HEK293 (cell line): ENCODE data around the gene DBN1.
A peak's percentile ranks its signal among the peaks of the same experiment; 100 is the strongest.

Experiments used
- KLF9 ChIP-seq: fragments of 450-650 bp; formaldehyde crosslinking; IDR thresholded peaks from 2 replicates; pipeline ENCODE4 v1.5.1; 2016; ENCODE audit warnings: missing biosample characterization, missing genetic modification characterization, low read depth
- ZBTB17 ChIP-seq: fragments of 450-650 bp; formaldehyde crosslinking; IDR thresholded peaks from 2 replicates; pipeline ENCODE4 v1.5.1; 2016; ENCODE audit warnings: missing biosample characterization, missing genetic modification characterization
- ZBTB21 ChIP-seq: fragments of 450-650 bp; formaldehyde crosslinking; IDR thresholded peaks from 2 replicates; pipeline ENCODE4 v1.5.1; 2017; ENCODE audit warnings: missing biosample characterization, missing genetic modification characterization
- ZBTB48 ChIP-seq: fragments of 450-650 bp; formaldehyde crosslinking; IDR thresholded peaks from 2 replicates; pipeline ENCODE4 v1.5.1; 2016; ENCODE audit warnings: missing biosample characterization, missing genetic modification characterization
- ZBTB8A ChIP-seq: fragments of 450-650 bp; formaldehyde crosslinking; IDR thresholded peaks from 2 replicates; pipeline ENCODE4 v1.5.1; 2016; ENCODE audit warnings: missing biosample characterization, missing genetic modification characterization
- ZNF155 ChIP-seq: fragments of 450-650 bp; formaldehyde crosslinking; IDR thresholded peaks from 2 replicates; pipeline ENCODE4 v1.5.1; 2016; ENCODE audit warnings: missing biosample characterization, missing genetic modification characterization
- ZNF391 ChIP-seq: fragments of 450-650 bp; formaldehyde crosslinking; IDR thresholded peaks from 2 replicates; pipeline ENCODE4 v1.5.1; 2016; ENCODE audit warnings: low read depth, missing biosample characterization, missing genetic modification characterization, borderline replicate concordance
- ZNF423 ChIP-seq: fragments of 450-650 bp; formaldehyde crosslinking; IDR thresholded peaks from 2 replicates; pipeline ENCODE4 v1.5.1; 2016; ENCODE audit warnings: missing biosample characterization, missing genetic modification characterization
- ZNF600 ChIP-seq: fragments of 450-650 bp; formaldehyde crosslinking; IDR thresholded peaks from 2 replicates; pipeline ENCODE4 v1.5.1; 2016; ENCODE audit warnings: missing biosample characterization, missing genetic modification characterization
- TF ChIP-seq, protein P1 (sequence below): fragments of 450-650 bp; formaldehyde crosslinking; IDR thresholded peaks from 2 replicates; pipeline ENCODE4 v1.5.1; 2016; ENCODE audit warnings: missing biosample characterization, missing genetic modification characterization
- TF ChIP-seq, protein P2 (sequence below): fragments of 450-650 bp; formaldehyde crosslinking; conservative IDR thresholded peaks from 2 replicates; pipeline ENCODE4 v1.5.1; 2016; ENCODE audit warnings: low read depth, missing biosample characterization, missing genetic modification characterization
- TF ChIP-seq, protein P3 (sequence below): fragments of 450-650 bp; formaldehyde crosslinking; IDR thresholded peaks from 2 replicates; pipeline ENCODE4 v1.5.1; 2016; ENCODE audit warnings: missing biosample characterization, missing genetic modification characterization
- TF ChIP-seq, protein P4 (sequence below): fragments of 450-650 bp; formaldehyde crosslinking; IDR thresholded peaks from 2 replicates; pipeline ENCODE4 v1.5.1; 2016; ENCODE audit warnings: missing biosample characterization, missing genetic modification characterization
- TF ChIP-seq, protein P5 (sequence below): fragments of 450-650 bp; formaldehyde crosslinking; IDR thresholded peaks from 2 replicates; pipeline ENCODE4 v1.5.1; 2016; ENCODE audit warnings: missing biosample characterization, missing genetic modification characterization, low read depth
- TF ChIP-seq, protein P6 (sequence below): fragments of 450-650 bp; formaldehyde crosslinking; IDR thresholded peaks from 2 replicates; pipeline ENCODE4 v1.5.1; 2016; ENCODE audit warnings: missing biosample characterization, missing genetic modification characterization
- TF ChIP-seq, protein P7 (sequence below): fragments of 450-650 bp; formaldehyde crosslinking; IDR thresholded peaks from 2 replicates; pipeline ENCODE4 v1.5.1; 2016; ENCODE audit warnings: missing biosample characterization, missing genetic modification characterization
- TF ChIP-seq, protein P8 (sequence below): fragments of 450-650 bp; formaldehyde crosslinking; IDR thresholded peaks from 2 replicates; pipeline ENCODE4; 2016; ENCODE audit warnings: missing biosample characterization, missing genetic modification characterization
- TF ChIP-seq, protein P9 (sequence below): fragments of 450-650 bp; formaldehyde crosslinking; IDR thresholded peaks from 2 replicates; pipeline ENCODE4 v1.5.1; 2016; ENCODE audit warnings: missing biosample characterization, missing genetic modification characterization

Gene DBN1

DNA sequence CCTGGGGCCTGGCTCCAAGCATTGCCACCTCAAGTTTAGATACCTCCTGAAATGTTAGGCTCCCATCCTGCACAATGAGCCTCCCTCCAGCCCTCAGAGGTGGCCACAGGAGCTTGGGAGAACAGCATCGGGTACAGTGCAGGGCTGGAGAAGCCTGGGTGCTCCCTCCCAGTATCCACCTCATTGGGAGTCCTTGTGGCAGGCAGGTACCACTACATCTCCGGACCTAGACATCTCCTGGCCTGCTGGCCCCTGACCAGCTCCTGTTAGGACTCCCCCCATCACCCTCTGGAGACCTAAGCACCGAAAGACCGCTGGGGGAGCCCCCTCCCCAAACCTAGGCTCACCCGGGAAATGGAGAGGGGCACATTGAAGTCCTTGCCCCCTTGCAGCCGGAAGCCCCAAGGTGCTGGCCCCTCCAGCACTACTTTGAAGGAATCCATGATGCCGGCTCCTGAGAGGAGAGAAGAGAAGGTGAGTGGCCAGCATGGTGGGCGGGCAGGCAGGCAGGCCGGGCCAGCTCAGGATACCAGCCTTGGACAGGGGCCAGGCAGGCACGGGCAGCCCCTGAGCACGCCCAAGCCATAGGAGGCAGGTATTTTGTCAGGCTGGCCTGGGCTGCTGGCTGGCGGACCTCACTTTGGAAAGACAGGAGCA, 22.8 kb upstream of the DBN1 start (continued):
- TF ChIP-seq, protein P1, sequence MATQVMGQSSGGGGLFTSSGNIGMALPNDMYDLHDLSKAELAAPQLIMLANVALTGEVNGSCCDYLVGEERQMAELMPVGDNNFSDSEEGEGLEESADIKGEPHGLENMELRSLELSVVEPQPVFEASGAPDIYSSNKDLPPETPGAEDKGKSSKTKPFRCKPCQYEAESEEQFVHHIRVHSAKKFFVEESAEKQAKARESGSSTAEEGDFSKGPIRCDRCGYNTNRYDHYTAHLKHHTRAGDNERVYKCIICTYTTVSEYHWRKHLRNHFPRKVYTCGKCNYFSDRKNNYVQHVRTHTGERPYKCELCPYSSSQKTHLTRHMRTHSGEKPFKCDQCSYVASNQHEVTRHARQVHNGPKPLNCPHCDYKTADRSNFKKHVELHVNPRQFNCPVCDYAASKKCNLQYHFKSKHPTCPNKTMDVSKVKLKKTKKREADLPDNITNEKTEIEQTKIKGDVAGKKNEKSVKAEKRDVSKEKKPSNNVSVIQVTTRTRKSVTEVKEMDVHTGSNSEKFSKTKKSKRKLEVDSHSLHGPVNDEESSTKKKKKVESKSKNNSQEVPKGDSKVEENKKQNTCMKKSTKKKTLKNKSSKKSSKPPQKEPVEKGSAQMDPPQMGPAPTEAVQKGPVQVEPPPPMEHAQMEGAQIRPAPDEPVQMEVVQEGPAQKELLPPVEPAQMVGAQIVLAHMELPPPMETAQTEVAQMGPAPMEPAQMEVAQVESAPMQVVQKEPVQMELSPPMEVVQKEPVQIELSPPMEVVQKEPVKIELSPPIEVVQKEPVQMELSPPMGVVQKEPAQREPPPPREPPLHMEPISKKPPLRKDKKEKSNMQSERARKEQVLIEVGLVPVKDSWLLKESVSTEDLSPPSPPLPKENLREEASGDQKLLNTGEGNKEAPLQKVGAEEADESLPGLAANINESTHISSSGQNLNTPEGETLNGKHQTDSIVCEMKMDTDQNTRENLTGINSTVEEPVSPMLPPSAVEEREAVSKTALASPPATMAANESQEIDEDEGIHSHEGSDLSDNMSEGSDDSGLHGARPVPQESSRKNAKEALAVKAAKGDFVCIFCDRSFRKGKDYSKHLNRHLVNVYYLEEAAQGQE (tag by site-specific recombination), result peak; percentile 57
- TF ChIP-seq ZBTB21 (tag by site-specific recombination) (no peak), KLF9 (tag by site-specific recombination) (0 out of 2 replicates have a peak, but pooled peaks have one; percentile 10), ZBTB48 (tag by site-specific recombination) (0 out of 2 replicates have a peak, but pooled peaks have one; percentile 60), ZNF391 (tag by site-specific recombination) (0 out of 2 replicates have a peak, but pooled peaks have one; percentile 19), ZNF155 (tag by site-specific recombination) (no peak), ZNF600 (tag by site-specific recombination) (peak; percentile 3; the same call in 1 of the 2 replicates), ZBTB8A (tag by site-specific recombination) (peak; percentile 70), ZNF423 (tag by site-specific recombination) (no peak), ZBTB17 (tag by site-specific recombination) (peak; percentile 94)
- TF ChIP-seq, protein P2, sequence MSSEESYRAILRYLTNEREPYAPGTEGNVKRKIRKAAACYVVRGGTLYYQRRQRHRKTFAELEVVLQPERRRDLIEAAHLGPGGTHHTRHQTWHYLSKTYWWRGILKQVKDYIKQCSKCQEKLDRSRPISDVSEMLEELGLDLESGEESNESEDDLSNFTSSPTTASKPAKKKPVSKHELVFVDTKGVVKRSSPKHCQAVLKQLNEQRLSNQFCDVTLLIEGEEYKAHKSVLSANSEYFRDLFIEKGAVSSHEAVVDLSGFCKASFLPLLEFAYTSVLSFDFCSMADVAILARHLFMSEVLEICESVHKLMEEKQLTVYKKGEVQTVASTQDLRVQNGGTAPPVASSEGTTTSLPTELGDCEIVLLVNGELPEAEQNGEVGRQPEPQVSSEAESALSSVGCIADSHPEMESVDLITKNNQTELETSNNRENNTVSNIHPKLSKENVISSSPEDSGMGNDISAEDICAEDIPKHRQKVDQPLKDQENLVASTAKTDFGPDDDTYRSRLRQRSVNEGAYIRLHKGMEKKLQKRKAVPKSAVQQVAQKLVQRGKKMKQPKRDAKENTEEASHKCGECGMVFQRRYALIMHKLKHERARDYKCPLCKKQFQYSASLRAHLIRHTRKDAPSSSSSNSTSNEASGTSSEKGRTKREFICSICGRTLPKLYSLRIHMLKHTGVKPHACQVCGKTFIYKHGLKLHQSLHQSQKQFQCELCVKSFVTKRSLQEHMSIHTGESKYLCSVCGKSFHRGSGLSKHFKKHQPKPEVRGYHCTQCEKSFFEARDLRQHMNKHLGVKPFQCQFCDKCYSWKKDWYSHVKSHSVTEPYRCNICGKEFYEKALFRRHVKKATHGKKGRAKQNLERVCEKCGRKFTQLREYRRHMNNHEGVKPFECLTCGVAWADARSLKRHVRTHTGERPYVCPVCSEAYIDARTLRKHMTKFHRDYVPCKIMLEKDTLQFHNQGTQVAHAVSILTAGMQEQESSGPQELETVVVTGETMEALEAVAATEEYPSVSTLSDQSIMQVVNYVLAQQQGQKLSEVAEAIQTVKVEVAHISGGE (tag by site-specific recombination), result no peak
- TF ChIP-seq, protein P3, sequence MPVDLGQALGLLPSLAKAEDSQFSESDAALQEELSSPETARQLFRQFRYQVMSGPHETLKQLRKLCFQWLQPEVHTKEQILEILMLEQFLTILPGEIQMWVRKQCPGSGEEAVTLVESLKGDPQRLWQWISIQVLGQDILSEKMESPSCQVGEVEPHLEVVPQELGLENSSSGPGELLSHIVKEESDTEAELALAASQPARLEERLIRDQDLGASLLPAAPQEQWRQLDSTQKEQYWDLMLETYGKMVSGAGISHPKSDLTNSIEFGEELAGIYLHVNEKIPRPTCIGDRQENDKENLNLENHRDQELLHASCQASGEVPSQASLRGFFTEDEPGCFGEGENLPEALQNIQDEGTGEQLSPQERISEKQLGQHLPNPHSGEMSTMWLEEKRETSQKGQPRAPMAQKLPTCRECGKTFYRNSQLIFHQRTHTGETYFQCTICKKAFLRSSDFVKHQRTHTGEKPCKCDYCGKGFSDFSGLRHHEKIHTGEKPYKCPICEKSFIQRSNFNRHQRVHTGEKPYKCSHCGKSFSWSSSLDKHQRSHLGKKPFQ (tag by site-specific recombination), result no peak
- TF ChIP-seq, protein P4, sequence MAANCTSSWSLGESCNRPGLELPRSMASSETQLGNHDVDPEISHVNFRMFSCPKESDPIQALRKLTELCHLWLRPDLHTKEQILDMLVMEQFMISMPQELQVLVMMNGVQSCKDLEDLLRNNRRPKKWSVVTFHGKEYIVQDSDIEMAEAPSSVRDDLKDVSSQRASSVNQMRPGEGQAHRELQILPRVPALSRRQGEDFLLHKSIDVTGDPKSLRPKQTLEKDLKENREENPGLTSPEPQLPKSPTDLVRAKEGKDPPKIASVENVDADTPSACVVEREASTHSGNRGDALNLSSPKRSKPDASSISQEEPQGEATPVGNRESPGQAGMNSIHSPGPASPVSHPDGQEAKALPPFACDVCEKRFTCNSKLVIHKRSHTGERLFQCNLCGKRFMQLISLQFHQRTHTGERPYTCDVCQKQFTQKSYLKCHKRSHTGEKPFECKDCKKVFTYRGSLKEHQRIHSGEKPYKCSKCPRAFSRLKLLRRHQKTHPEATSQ, result no peak
- TF ChIP-seq, protein P5, sequence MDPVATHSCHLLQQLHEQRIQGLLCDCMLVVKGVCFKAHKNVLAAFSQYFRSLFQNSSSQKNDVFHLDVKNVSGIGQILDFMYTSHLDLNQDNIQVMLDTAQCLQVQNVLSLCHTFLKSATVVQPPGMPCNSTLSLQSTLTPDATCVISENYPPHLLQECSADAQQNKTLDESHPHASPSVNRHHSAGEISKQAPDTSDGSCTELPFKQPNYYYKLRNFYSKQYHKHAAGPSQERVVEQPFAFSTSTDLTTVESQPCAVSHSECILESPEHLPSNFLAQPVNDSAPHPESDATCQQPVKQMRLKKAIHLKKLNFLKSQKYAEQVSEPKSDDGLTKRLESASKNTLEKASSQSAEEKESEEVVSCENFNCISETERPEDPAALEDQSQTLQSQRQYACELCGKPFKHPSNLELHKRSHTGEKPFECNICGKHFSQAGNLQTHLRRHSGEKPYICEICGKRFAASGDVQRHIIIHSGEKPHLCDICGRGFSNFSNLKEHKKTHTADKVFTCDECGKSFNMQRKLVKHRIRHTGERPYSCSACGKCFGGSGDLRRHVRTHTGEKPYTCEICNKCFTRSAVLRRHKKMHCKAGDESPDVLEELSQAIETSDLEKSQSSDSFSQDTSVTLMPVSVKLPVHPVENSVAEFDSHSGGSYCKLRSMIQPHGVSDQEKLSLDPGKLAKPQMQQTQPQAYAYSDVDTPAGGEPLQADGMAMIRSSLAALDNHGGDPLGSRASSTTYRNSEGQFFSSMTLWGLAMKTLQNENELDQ (tag by site-specific recombination), result no peak
- TF ChIP-seq, protein P6, sequence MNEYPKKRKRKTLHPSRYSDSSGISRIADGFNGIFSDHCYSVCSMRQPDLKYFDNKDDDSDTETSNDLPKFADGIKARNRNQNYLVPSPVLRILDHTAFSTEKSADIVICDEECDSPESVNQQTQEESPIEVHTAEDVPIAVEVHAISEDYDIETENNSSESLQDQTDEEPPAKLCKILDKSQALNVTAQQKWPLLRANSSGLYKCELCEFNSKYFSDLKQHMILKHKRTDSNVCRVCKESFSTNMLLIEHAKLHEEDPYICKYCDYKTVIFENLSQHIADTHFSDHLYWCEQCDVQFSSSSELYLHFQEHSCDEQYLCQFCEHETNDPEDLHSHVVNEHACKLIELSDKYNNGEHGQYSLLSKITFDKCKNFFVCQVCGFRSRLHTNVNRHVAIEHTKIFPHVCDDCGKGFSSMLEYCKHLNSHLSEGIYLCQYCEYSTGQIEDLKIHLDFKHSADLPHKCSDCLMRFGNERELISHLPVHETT (tag by site-specific recombination), result no peak
- TF ChIP-seq, protein P7, sequence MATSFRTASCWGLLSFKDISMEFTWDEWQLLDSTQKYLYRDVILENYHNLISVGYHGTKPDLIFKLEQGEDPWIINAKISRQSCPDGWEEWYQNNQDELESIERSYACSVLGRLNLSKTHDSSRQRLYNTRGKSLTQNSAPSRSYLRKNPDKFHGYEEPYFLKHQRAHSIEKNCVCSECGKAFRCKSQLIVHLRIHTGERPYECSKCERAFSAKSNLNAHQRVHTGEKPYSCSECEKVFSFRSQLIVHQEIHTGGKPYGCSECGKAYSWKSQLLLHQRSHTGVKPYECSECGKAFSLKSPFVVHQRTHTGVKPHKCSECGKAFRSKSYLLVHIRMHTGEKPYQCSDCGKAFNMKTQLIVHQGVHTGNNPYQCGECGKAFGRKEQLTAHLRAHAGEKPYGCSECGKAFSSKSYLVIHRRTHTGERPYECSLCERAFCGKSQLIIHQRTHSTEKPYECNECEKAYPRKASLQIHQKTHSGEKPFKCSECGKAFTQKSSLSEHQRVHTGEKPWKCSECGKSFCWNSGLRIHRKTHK (tag by site-specific recombination), result no peak
- TF ChIP-seq, protein P8, sequence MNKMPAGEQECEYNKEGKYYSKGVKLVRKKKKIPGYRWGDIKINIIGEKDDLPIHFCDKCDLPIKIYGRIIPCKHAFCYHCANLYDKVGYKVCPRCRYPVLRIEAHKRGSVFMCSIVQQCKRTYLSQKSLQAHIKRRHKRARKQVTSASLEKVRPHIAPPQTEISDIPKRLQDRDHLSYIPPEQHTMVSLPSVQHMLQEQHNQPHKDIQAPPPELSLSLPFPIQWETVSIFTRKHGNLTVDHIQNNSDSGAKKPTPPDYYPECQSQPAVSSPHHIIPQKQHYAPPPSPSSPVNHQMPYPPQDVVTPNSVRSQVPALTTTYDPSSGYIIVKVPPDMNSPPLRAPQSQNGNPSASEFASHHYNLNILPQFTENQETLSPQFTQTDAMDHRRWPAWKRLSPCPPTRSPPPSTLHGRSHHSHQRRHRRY (tag by site-specific recombination), result no peak
- TF ChIP-seq, protein P9, sequence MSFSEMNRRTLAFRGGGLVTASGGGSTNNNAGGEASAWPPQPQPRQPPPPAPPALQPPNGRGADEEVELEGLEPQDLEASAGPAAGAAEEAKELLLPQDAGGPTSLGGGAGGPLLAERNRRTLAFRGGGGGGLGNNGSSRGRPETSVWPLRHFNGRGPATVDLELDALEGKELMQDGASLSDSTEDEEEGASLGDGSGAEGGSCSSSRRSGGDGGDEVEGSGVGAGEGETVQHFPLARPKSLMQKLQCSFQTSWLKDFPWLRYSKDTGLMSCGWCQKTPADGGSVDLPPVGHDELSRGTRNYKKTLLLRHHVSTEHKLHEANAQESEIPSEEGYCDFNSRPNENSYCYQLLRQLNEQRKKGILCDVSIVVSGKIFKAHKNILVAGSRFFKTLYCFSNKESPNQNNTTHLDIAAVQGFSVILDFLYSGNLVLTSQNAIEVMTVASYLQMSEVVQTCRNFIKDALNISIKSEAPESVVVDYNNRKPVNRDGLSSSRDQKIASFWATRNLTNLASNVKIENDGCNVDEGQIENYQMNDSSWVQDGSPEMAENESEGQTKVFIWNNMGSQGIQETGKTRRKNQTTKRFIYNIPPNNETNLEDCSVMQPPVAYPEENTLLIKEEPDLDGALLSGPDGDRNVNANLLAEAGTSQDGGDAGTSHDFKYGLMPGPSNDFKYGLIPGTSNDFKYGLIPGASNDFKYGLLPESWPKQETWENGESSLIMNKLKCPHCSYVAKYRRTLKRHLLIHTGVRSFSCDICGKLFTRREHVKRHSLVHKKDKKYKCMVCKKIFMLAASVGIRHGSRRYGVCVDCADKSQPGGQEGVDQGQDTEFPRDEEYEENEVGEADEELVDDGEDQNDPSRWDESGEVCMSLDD, result peak; percentile 15; the same call in 1 of the 2 replicates
